Fibroblast of lung (primary cell): ENCODE data around the gene ZNF581. TPM values are rescaled to one million over a fixed set of nuclear protein-coding genes. Genes with fewer than 3 reads are reported as not detected.

ENCODE experiments used
- DNase-seq, 2 donors: peaks; one replicate each; pipeline versions ENCODE4 v3.0.0 to v3.0.0-alpha.2; 2010; ENCODE audit warnings: low read depth in 2 of 2
- H2AFZ ChIP-seq: 2 replicates; pipeline ENCODE4 v1.5.1; 2012; ENCODE audit warnings: low read length, control low read depth, inconsistent platforms
- H3K27ac ChIP-seq: 2 replicates; pipeline ENCODE4 v1.5.1; 2011; ENCODE audit warnings: low read length, control low read depth; ENCODE audit not compliant: insufficient read depth
- H3K27me3 ChIP-seq: 2 replicates; pipeline ENCODE4 v1.5.1; 2011; ENCODE audit warnings: mild to moderate bottlenecking, low read length; ENCODE audit not compliant: control insufficient read depth, insufficient read depth
- H3K36me3 ChIP-seq: 2 replicates; pipeline ENCODE4 v1.5.1; 2011; ENCODE audit warnings: low read length; ENCODE audit not compliant: control insufficient read depth, insufficient read depth
- H3K4me1 ChIP-seq: 2 replicates; pipeline ENCODE4 v1.5.1; 2011; ENCODE audit warnings: low read length; ENCODE audit not compliant: control insufficient read depth, insufficient read depth; ENCODE audit errors: extremely low read depth
- H3K4me2 ChIP-seq: 2 replicates; pipeline ENCODE4 v1.5.1; 2011; ENCODE audit warnings: low read length, control low read depth; ENCODE audit not compliant: insufficient read depth; ENCODE audit errors: extremely low read depth
- H3K4me3 ChIP-seq, 4 experiments: fragments of 200-600 bp in 1 of 4; sonication (generic) in 1 of 4; replicated peaks in 1 of 4; 2 replicates each; pipeline ENCODE4 v1.5.1; 2011 to 2016; ENCODE audit warnings: low read length in 4 of 4, low read depth in 3 of 4, mild to moderate bottlenecking in 3 of 4, control low read depth in 2 of 4, inconsistent platforms in 1 of 4, mixed read lengths in 1 of 4; ENCODE audit not compliant: insufficient read depth in 1 of 4; ENCODE audit errors: control extremely low read depth in 1 of 4
- H3K79me2 ChIP-seq: 2 replicates; pipeline ENCODE4 v1.5.1; 2012; ENCODE audit warnings: mild to moderate bottlenecking, low read length, inconsistent platforms; ENCODE audit not compliant: control insufficient read depth, insufficient read depth
- H3K9ac ChIP-seq: 2 replicates; pipeline ENCODE4 v1.5.1; 2011; ENCODE audit warnings: mild to moderate bottlenecking, low read length, control low read depth; ENCODE audit not compliant: insufficient read depth
- H3K9me3 ChIP-seq: 2 replicates; pipeline ENCODE4 v1.5.1; 2012; ENCODE audit warnings: low read depth, low read length; ENCODE audit not compliant: control insufficient read depth, insufficient read depth
- H4K20me1 ChIP-seq: 2 replicates; pipeline ENCODE4 v1.5.1; 2011; ENCODE audit warnings: low read length; ENCODE audit not compliant: control insufficient read depth, insufficient read depth; ENCODE audit errors: extremely low read depth
- CTCF ChIP-seq, 2 donors: IDR thresholded peaks in 1 of 2; conservative IDR thresholded peaks in 1 of 2; 1 replicate in 1 of 2; 2 replicates in 1 of 2; pipeline ENCODE4 v1.5.1; 2011 to 2012; ENCODE audit warnings: low read length in 2 of 2, control low read depth in 1 of 2, inconsistent platforms in 1 of 2, low read depth in 1 of 2, mild to moderate bottlenecking in 1 of 2
- EZH2 ChIP-seq: IDR thresholded peaks from 2 replicates; pipeline ENCODE4 v1.5.1; 2012; ENCODE audit warnings: low read length, control low read depth, mild to moderate bottlenecking; ENCODE audit errors: missing control alignments
- polyA plus RNA-seq, 2 donors: library from polyadenylated mRNA; depleted of rRNA in 1 of 2; stranded (reverse) in 1 of 2; unstranded in 1 of 2; fragments of >200 nt; gene quantifications; 2 replicates each; pipeline ENCODE4 v1.2.1, GENCODE V29; 2011 to 2012; ENCODE audit warnings: missing spikeins in 1 of 2
- total RNA-seq: library from RNA; depleted of rRNA; stranded (reverse); fragments of >200 nt; gene quantifications from 2 replicates; pipeline ENCODE4 v1.2.1, GENCODE V29; 2014

Gene ZNF581
- total and polyA plus RNA-seq, 2 donors (not counting 1 experiment from before 2014, with no cell fraction given), result 9.2 to 33.4 TPM

- peaks cover 25% of the 10 kb centered on the region for H3K36me3 ChIP-seq
- no peak overlapping the region for H3K27ac ChIP-seq
- no peak overlapping the region for H3K9ac ChIP-seq
- H4K20me1 ChIP-seq, result no peaks in the 10 kb centered on the region
- TF ChIP-seq CTCF (conservative IDR thresholded peaks at IDR 0.05 in 1 of 2, IDR thresholded peaks at IDR 0.05 in 1 of 2; ENCODE audit: low read depth in 1 of 2, low read length in 2 of 2), result no peak
- TF ChIP-seq EZH2, result no peak
- H3K9me3 ChIP-seq, result no peaks in the 10 kb centered on the region
- H3K79me2 ChIP-seq, result peaks cover 3% of the 10 kb centered on the region
- no peak overlapping the region for H2AFZ ChIP-seq
- H3K27me3 ChIP-seq, result no peaks in the 10 kb centered on the region
- no peak overlapping the region for H3K4me3 ChIP-seq
- DNase-seq, result no peak
- no peak overlapping the region for H3K4me2 ChIP-seq
- peaks cover 3% of the 10 kb centered on the region for H3K4me1 ChIP-seq
Measured at GRCh38 chr19:55615543-55616394, 27.7 kb upstream of the ZNF581 start.

GRCh38 chr19:55616395-55616875, 27.0 kb upstream of the ZNF581 start:
- Histone ChIP-seq H3K27ac (no peak overlapping the region), H3K27me3 (no peaks in the 10 kb centered on the region), H3K4me1 (peaks cover 3% of the 10 kb centered on the region), H3K36me3 (peaks cover 28% of the 10 kb centered on the region), H3K9me3 (no peaks in the 10 kb centered on the region), H3K9ac (no peak overlapping the region), H4K20me1 (no peaks in the 10 kb centered on the region), H2AFZ (no peak overlapping the region), H3K4me3 (no peak overlapping the region), H3K4me2 (no peak overlapping the region), H3K79me2 (peaks cover 3% of the 10 kb centered on the region)
- TF ChIP-seq EZH2 (no peak), CTCF (conservative IDR thresholded peaks at IDR 0.05 in 1 of 2, IDR thresholded peaks at IDR 0.05 in 1 of 2; ENCODE audit: low read depth in 1 of 2, low read length in 2 of 2) (no peak)
- DNase-seq, result no peak

GRCh38 chr19:55617426-55617825, 26.0 kb upstream of the ZNF581 start:
- H4K20me1 ChIP-seq, result no peaks in the 10 kb centered on the region
- H3K9me3 ChIP-seq, result no peaks in the 10 kb centered on the region
- H2AFZ ChIP-seq, result no peak overlapping the region
- H3K4me2 ChIP-seq, result no peak overlapping the region
- TF ChIP-seq EZH2 (no peak), CTCF (conservative IDR thresholded peaks at IDR 0.05 in 1 of 2, IDR thresholded peaks at IDR 0.05 in 1 of 2; ENCODE audit: low read depth in 1 of 2, low read length in 2 of 2) (no peak)
- DNase-seq, result no peak
- peaks cover 2% of the 10 kb centered on the region for H3K79me2 ChIP-seq
- H3K27ac ChIP-seq, result no peak overlapping the region
- no peak overlapping the region for H3K4me3 ChIP-seq
- H3K27me3 ChIP-seq, result no peaks in the 10 kb centered on the region
- peaks cover 31% of the 10 kb centered on the region for H3K36me3 ChIP-seq
- H3K9ac ChIP-seq, result no peak overlapping the region
- H3K4me1 ChIP-seq, result peaks cover 3% of the 10 kb centered on the region
